DND-41 (cell line): Measurements from ENCODE around the gene ZNF398.

ENCODE experiments used
- ATAC-seq: fragments of 200-7000 bp; cut with Tn5 transposase; 3 replicates; pipeline ENCODE4 v1.9.1; 2021; ENCODE audit warnings: low read depth; ENCODE audit not compliant: insufficient read depth
- DNase-seq: peaks from one replicate; pipeline ENCODE4 v3.0.0-alpha.2; 2020
- H2AFZ ChIP-seq: 2 replicates; pipeline ENCODE4 v1.6.0; 2012; ENCODE audit warnings: low read depth, low read length
- H3K27ac ChIP-seq: 2 replicates; pipeline ENCODE4 v1.5.1; 2012; ENCODE audit warnings: low read length, inconsistent platforms
- H3K27me3 ChIP-seq: fragments of 200-600 bp; sonication (generic); 2 replicates; pipeline ENCODE4 v1.6.0; 2012; ENCODE audit warnings: low read length, mild to moderate bottlenecking, inconsistent platforms; ENCODE audit not compliant: insufficient read depth, poor library complexity
- H3K36me3 ChIP-seq: 2 replicates; pipeline ENCODE4 v1.5.1; 2012; ENCODE audit warnings: low read length, inconsistent platforms; ENCODE audit not compliant: insufficient read depth
- H3K4me1 ChIP-seq: 2 replicates; pipeline ENCODE4 v1.5.1; 2012; ENCODE audit warnings: mild to moderate bottlenecking, low read length; ENCODE audit not compliant: insufficient read depth
- H3K4me2 ChIP-seq: 2 replicates; pipeline ENCODE4 v1.6.0; 2012; ENCODE audit warnings: mild to moderate bottlenecking, moderate library complexity, low read length, inconsistent platforms; ENCODE audit not compliant: insufficient read depth
- H3K4me3 ChIP-seq, 2 experiments: fragments of 200-600 bp in 1 of 2; shearing (Covaris generic) in 1 of 2; 2 replicates each; pipeline ENCODE4 v1.5.1; 2012 to 2016; ENCODE audit warnings: inconsistent platforms in 2 of 2, low read length in 2 of 2, mild to moderate bottlenecking in 2 of 2, low read depth in 1 of 2, moderate library complexity in 1 of 2
- H3K79me2 ChIP-seq: 2 replicates; pipeline ENCODE4 v1.6.0; 2012; ENCODE audit warnings: low read length, inconsistent platforms; ENCODE audit not compliant: insufficient read depth
- H3K9ac ChIP-seq: 2 replicates; pipeline ENCODE4 v1.6.0; 2012; ENCODE audit warnings: low read depth, mild to moderate bottlenecking, inconsistent platforms, low read length, moderate library complexity
- H3K9me3 ChIP-seq: 2 replicates; pipeline ENCODE4 v1.5.1; 2012; ENCODE audit warnings: low read length, moderate library complexity, mild to moderate bottlenecking, inconsistent platforms; ENCODE audit not compliant: insufficient read depth, severe bottlenecking
- H4K20me1 ChIP-seq: 2 replicates; pipeline ENCODE4 v1.6.0; 2012; ENCODE audit warnings: low read length; ENCODE audit not compliant: insufficient read depth
- EZH2 ChIP-seq: IDR thresholded peaks from 3 replicates; pipeline ENCODE4 v1.6.1; 2012; ENCODE audit warnings: borderline replicate concordance, low read depth, mild to moderate bottlenecking, moderate library complexity, low read length, inconsistent platforms; ENCODE audit not compliant: severe bottlenecking
- TF ChIP-seq, protein P1 (sequence below): IDR thresholded peaks from 2 replicates; pipeline ENCODE4 v1.5.1; 2012; ENCODE audit warnings: borderline replicate concordance, low read length, moderate library complexity, mild to moderate bottlenecking; ENCODE audit not compliant: poor library complexity, severe bottlenecking; ENCODE audit errors: extremely low read depth

ZNF398 gene

DNA sequence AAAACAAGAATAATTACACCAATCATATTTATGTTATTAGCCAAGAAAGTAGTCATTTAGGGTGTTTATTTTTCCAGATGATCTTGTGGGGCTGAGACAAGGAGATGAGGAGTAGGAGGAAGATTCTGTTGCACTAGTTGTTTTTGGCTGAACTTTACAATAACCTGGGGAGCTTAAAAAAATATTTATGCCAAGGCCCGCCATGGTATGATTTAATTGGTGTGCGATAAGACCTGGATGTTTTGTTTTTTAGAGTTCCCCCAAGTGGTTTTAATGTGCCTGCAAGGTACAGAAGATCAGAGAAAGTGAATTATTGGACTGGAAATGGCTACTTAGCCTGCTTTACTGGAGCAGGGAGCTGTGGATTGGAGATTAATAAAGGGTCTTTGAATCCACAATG lies 41.0 kb downstream of the ZNF398 start:
- Histone ChIP-seq H3K4me1 (no peaks in the 10 kb centered on the region), H3K79me2 (no peaks in the 10 kb centered on the region), H3K4me2 (no peak overlapping the region), H3K27me3 (no peaks in the 10 kb centered on the region), H3K4me3 (no peak overlapping the region), H3K36me3 (no peaks in the 10 kb centered on the region), H3K27ac (no peak overlapping the region), H3K9ac (no peak overlapping the region), H4K20me1 (no peaks in the 10 kb centered on the region), H2AFZ (no peak overlapping the region), H3K9me3 (no peaks in the 10 kb centered on the region)
- no peak for ATAC-seq
- no peak for DNase-seq
- no peak for TF ChIP-seq EZH2
- TF ChIP-seq, protein P1, sequence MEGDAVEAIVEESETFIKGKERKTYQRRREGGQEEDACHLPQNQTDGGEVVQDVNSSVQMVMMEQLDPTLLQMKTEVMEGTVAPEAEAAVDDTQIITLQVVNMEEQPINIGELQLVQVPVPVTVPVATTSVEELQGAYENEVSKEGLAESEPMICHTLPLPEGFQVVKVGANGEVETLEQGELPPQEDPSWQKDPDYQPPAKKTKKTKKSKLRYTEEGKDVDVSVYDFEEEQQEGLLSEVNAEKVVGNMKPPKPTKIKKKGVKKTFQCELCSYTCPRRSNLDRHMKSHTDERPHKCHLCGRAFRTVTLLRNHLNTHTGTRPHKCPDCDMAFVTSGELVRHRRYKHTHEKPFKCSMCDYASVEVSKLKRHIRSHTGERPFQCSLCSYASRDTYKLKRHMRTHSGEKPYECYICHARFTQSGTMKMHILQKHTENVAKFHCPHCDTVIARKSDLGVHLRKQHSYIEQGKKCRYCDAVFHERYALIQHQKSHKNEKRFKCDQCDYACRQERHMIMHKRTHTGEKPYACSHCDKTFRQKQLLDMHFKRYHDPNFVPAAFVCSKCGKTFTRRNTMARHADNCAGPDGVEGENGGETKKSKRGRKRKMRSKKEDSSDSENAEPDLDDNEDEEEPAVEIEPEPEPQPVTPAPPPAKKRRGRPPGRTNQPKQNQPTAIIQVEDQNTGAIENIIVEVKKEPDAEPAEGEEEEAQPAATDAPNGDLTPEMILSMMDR: no peak

DNA sequence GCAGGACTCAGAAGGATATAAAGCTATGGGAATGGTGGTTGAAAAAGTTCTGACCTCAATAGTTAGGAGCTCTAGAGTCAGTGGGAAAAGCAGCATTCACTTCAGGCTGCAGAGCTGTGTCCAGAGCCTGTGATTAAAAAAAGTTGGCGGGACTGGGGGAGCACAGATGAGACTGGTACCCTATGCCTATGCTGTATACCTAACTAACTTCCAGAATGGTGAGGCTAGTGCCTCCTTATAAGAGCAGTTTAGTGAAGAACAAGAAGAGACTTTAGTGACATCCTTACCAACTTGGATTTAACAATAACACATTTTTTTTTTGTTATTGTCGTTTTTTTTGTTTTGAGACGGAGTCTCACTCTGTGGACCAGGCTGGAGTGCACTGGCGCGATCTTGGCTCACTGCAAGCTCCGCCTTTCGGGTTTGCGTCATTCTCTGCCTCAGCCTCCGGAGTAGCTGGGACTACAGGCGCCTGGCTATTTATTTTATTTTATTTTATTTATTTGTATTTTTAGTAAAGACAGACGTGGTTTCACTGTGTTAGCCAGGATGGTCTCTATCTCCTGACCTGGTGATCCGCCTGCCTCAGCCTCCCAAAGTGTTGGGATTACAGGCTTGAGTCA lies 41.5 kb downstream of the ZNF398 start:
- no peak overlapping the region for H3K4me2 ChIP-seq
- H3K27ac ChIP-seq: no peak overlapping the region
- no peak overlapping the region for H2AFZ ChIP-seq
- H3K79me2 ChIP-seq: no peaks in the 10 kb centered on the region
- H3K4me1 ChIP-seq: no peaks in the 10 kb centered on the region
- ATAC-seq (no peak), DNase-seq (no peak)
- no peak overlapping the region for H3K9ac ChIP-seq
- no peaks in the 10 kb centered on the region for H3K27me3 ChIP-seq
- H3K4me3 ChIP-seq: no peak overlapping the region
- no peaks in the 10 kb centered on the region for H4K20me1 ChIP-seq
- H3K36me3 ChIP-seq: no peaks in the 10 kb centered on the region
- no peak for TF ChIP-seq EZH2
- TF ChIP-seq, protein P1: no peak
- H3K9me3 ChIP-seq: no peaks in the 10 kb centered on the region

DNA sequence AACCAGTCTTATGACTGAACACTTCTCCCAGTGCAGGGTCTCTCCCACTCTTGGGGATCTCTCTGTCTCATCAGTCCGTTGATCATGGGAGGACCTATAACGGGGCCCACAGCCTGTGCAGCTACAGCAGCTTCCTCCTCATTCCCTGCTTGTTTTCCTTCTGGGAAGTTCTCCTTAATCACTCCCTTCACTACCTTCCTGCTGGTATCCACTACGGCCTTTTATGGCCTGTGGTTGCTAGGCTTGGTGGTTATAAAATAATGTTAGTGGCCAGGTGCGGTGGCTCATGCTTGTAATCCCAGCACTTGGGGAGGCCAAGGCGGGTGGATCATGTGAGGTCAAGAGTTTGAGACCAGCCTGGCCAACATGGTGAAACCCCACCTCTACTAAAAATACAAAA lies 44.6 kb downstream of the ZNF398 start:
- Histone ChIP-seq H4K20me1 (peaks cover 2% of the 10 kb centered on the region), H3K9me3 (no peaks in the 10 kb centered on the region), H3K27ac (no peak overlapping the region), H3K79me2 (peaks cover 22% of the 10 kb centered on the region), H3K4me3 (no peak overlapping the region), H2AFZ (no peak overlapping the region), H3K36me3 (no peaks in the 10 kb centered on the region; the same call in 1 of the 2 replicates), H3K9ac (no peak overlapping the region), H3K4me1 (peaks cover 13% of the 10 kb centered on the region), H3K27me3 (no peaks in the 10 kb centered on the region), H3K4me2 (no peak overlapping the region)
- TF ChIP-seq, protein P1: no peak
- no peak for TF ChIP-seq EZH2
- DNase-seq (no peak), ATAC-seq (no peak)
